ENCODE data around the gene ALK.

GRCh38 chr2:29687121-29687520 lies 234.3 kb downstream of the ALK start:
- TF ChIP-seq SUZ12 (IDR thresholded peaks at IDR 0.05; ENCODE audit: extremely low read depth, insufficient read depth, insufficient read length) (no peak), YY1 (IDR thresholded peaks at IDR 0.05; ENCODE audit: insufficient read depth, insufficient read length) (no peak), ZNF274 (IDR thresholded peaks at IDR 0.05; ENCODE audit: low read depth, low read length) (no peak)

Data from NT2/D1 (cell line).